Endothelial cell of umbilical vein (primary cell): ENCODE data around the gene A3GALT2. TPM values are rescaled to one million over a fixed set of nuclear protein-coding genes. Genes with fewer than 3 reads are reported as not detected.

Experiments used
- BruUV-seq: library from RNA; stranded (reverse); fragments of 400-500 nt; replicated peaks from 2 replicates; lab custom pipeline; 2021; lab: Mats Ljungman, UMichigan
- CTCF ChIA-PET: fragments of 300-600, 350-600 bp; sonication (Branson Sonifier 250); formaldehyde crosslinking; loops from one replicate; lab custom pipeline; 2021; ENCODE audit warnings: antibody characterized with exemption, inconsistent platforms; lab: Charles Lee
- POLR2A ChIA-PET: fragments of 300-600, 350-600 bp; sonication (Branson Sonifier 250); formaldehyde crosslinking; loops from one replicate; lab custom pipeline; 2021; ENCODE audit warnings: antibody characterized with exemption, inconsistent platforms; lab: Charles Lee
- DNase-seq: peaks from one replicate; pipeline ENCODE4 v3.0.0-alpha.2; 2011; ENCODE audit warnings: low read depth, low spot score
- FAIRE-seq: peaks from 2 replicates; lab custom pipeline; 2011; peaks lifted over from hg19 to GRCh38; lab: Jason Lieb, UNC
- H2AFZ ChIP-seq: 2 replicates; pipeline ENCODE4 v1.6.0; 2012; ENCODE audit warnings: low read depth, low read length, control low read depth, inconsistent platforms
- H3K27ac ChIP-seq: 2 replicates; pipeline ENCODE4 v1.5.1; 2011; ENCODE audit warnings: low read depth, mild to moderate bottlenecking, control low read depth, low read length, moderate library complexity; ENCODE audit not compliant: insufficient read depth
- H3K27me3 ChIP-seq, 2 experiments: 2 replicates each; pipeline versions ENCODE4 v1.6.0 to v1.6.1; 2011; ENCODE audit warnings: low read length in 2 of 2, mixed read lengths in 1 of 2; ENCODE audit not compliant: control insufficient read depth in 2 of 2, insufficient read depth in 2 of 2
- H3K36me3 ChIP-seq, 2 experiments: 2 replicates in 1 of 2; 3 replicates in 1 of 2; pipeline ENCODE4 v1.5.1; 2011; ENCODE audit warnings: low read length in 2 of 2, mild to moderate bottlenecking in 1 of 2, moderate library complexity in 1 of 2; ENCODE audit not compliant: control insufficient read depth in 2 of 2, insufficient read depth in 2 of 2; ENCODE audit errors: extremely low read depth in 1 of 2
- H3K4me1 ChIP-seq: 3 replicates; pipeline ENCODE4 v1.5.1; 2011; ENCODE audit warnings: mild to moderate bottlenecking, low read length; ENCODE audit not compliant: control insufficient read depth, insufficient read depth; ENCODE audit errors: extremely low read depth
- H3K4me2 ChIP-seq: 2 replicates; pipeline ENCODE4 v1.6.1; 2011; ENCODE audit warnings: low read length, control low read depth, mixed read lengths; ENCODE audit not compliant: insufficient read depth
- H3K4me3 ChIP-seq, 3 experiments: fragments of 200-600 bp in 1 of 3; sonication (generic), shearing (Covaris generic) in 1 of 3; replicated peaks in 1 of 3; 2 replicates each; pipeline ENCODE4 v1.5.1; 2011 to 2016; ENCODE audit warnings: control low read depth in 3 of 3, low read length in 3 of 3, mild to moderate bottlenecking in 2 of 3, inconsistent platforms in 1 of 3, low read depth in 1 of 3, moderate library complexity in 1 of 3; ENCODE audit not compliant: insufficient read depth in 1 of 3
- H3K79me2 ChIP-seq: 2 replicates; pipeline ENCODE4 v1.6.0; 2012; ENCODE audit warnings: low read length, inconsistent platforms; ENCODE audit not compliant: control insufficient read depth, insufficient read depth
- H3K9ac ChIP-seq: replicated peaks from 2 replicates; pipeline ENCODE3; 2011; ENCODE audit warnings: low read length, control low read depth; ENCODE audit not compliant: insufficient read depth; ENCODE audit errors: extremely low read depth
- H3K9me1 ChIP-seq: replicated peaks from 3 replicates; pipeline ENCODE4 v1.6.0; 2011; ENCODE audit warnings: mild to moderate bottlenecking, low read length; ENCODE audit not compliant: control insufficient read depth, insufficient read depth; ENCODE audit errors: extremely low read depth
- H3K9me3 ChIP-seq: replicated peaks from 2 replicates; pipeline ENCODE4 v1.5.1; 2012; ENCODE audit warnings: low read length, inconsistent platforms; ENCODE audit not compliant: control insufficient read depth, insufficient read depth
- H4K20me1 ChIP-seq: replicated peaks from 2 replicates; pipeline ENCODE3; 2011; ENCODE audit warnings: mild to moderate bottlenecking, low read length; ENCODE audit not compliant: control insufficient read depth, insufficient read depth; ENCODE audit errors: extremely low read depth
- EZH2 ChIP-seq: IDR thresholded peaks from 2 replicates; pipeline ENCODE4 v1.6.1; 2012; ENCODE audit warnings: borderline replicate concordance, low read depth, mild to moderate bottlenecking, moderate library complexity, low read length, inconsistent platforms; ENCODE audit not compliant: severe bottlenecking
- FOS ChIP-seq: IDR thresholded peaks from 2 replicates; pipeline ENCODE4 v1.6.1; 2011; ENCODE audit warnings: mild to moderate bottlenecking, low read length, moderate library complexity, borderline replicate concordance; ENCODE audit not compliant: insufficient read depth
- GATA2 ChIP-seq: IDR thresholded peaks from 2 replicates; pipeline ENCODE4 v1.7.0; 2011; ENCODE audit warnings: low read depth, mild to moderate bottlenecking, moderate library complexity, mixed read lengths, low read length; ENCODE audit not compliant: insufficient read length, insufficient read depth
- JUN ChIP-seq: IDR thresholded peaks from 2 replicates; pipeline ENCODE4 v1.6.1; 2011; ENCODE audit warnings: borderline replicate concordance, low read depth; ENCODE audit not compliant: insufficient read length, insufficient read depth
- MYC ChIP-seq: IDR thresholded peaks from one replicate; pipeline ENCODE4 v1.6.1; 2011; ENCODE audit warnings: mild to moderate bottlenecking, low read depth, low read length
- POLR2A ChIP-seq: IDR thresholded peaks from 2 replicates; pipeline ENCODE4 v1.6.1; 2012; ENCODE audit warnings: low read depth, mild to moderate bottlenecking, control low read depth, low read length
- POLR2AphosphoS5 ChIP-seq: IDR thresholded peaks from 2 replicates; pipeline ENCODE4 v1.6.1; 2012; ENCODE audit warnings: low read depth, mild to moderate bottlenecking, control low read depth, low read length, moderate library complexity; ENCODE audit not compliant: insufficient read depth
- dilution Hi-C: fragments of 300-500 bp; cut with MboI; formaldehyde crosslinking; loops from one replicate; pipeline ENCODE4 v1.15.0; 2019; ENCODE audit warnings: low sequenced_read_pairs; ENCODE audit not compliant: extremely low pct_ligation_motif_present
- intact Hi-C: fragments of 100-400 bp; cut with micrococcal nuclease; formaldehyde crosslinking; loops from one replicate; pipeline ENCODE4 v1.10.0; 2022
- polyA plus RNA-seq, 4 experiments: library from polyadenylated mRNA; depleted of rRNA in 3 of 4; stranded (reverse) in 3 of 4; unstranded in 1 of 4; fragments of >200 nt; gene quantifications; 2 replicates each; pipeline versions ENCODE4 v1.2.1 to v1.2.3, GENCODE V29; 2011 to 2012; ENCODE audit warnings: missing spikeins in 1 of 4
- total RNA-seq: library from RNA; stranded (reverse); gene quantifications from 2 replicates; pipeline ENCODE4 v1.2.3, GENCODE V29; 2021
- TF ChIP-seq, protein P1 (sequence below), 2 donors: IDR thresholded peaks; 1 replicate in 1 of 2; 2 replicates in 1 of 2; pipeline ENCODE4 v1.5.1; 2011; ENCODE audit warnings: low read length in 2 of 2, mild to moderate bottlenecking in 2 of 2, moderate library complexity in 2 of 2, control low read depth in 1 of 2, inconsistent platforms in 1 of 2, low read depth in 1 of 2; ENCODE audit not compliant: insufficient read depth in 1 of 2; ENCODE audit errors: extremely low read depth in 1 of 2
- TF ChIP-seq, protein P2 (sequence below): IDR thresholded peaks from 2 replicates; pipeline ENCODE4 v1.6.1; 2011; ENCODE audit not compliant: insufficient read depth, insufficient read length

Gene A3GALT2
- total and polyA plus RNA-seq, 2 donors (not counting 3 experiments of a cell fraction or from before 2014, with no cell fraction given) = not detected

DNA sequence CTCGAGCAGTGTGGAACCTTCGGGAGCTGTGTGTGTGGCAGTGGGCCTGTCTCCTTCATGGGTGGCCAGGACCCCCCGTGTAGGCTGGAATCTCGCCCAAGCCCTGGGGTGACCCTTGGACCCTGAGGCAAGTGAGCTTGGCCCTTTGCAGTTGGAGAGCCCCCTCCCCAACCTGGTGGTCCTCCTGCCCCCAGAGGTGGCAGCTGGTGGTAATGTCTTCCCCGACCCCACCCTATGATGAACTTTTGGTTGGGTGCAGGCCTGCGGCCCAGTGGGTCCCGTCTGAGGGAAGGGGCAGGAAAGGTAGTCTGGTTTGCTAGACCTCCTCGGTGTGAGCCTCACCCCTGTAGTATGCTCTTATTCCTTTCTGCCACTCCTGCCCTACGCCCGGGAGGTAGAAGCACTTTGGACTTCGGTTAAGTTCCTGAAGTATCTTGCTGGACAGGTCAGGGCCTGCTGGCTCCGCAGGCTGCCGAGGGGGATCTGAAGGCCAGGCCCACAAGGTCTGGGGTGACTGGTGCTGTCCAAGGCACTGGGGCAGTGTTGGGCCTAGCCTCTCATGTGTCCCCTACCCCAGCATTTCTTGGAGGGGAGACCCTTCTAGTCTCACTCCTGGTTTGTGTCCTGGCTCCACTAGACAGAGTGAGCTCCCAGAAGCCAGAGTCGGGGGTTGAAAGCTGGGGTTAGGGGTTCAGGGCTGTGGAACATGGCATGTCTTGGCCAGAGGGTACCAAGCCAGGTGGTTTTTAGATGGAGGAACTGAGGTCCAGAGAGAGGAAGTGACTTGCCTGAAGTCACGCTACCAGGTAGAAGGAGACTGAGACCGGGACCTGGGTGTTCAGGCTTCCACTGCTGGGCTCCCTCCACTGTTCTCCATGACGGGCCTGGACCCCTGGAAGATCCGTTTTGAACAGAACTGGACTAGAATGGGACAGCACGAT, 62.9 kb downstream of the A3GALT2 start:
- Histone ChIP-seq H3K9me1 (no peaks in the 10 kb centered on the region), H2AFZ (peak overlapping the region; percentile 15), H3K27me3 (no peaks in the 10 kb centered on the region), H3K4me2 (peak overlapping the region; percentile 84), H3K27ac (peak overlapping the region; percentile 76), H3K4me1 (peaks cover 12% of the 10 kb centered on the region), H3K36me3 (peaks cover 0 to 5% of the 10 kb centered on the region in 2 experiments), H3K9ac (peak overlapping the region; percentile 95), H3K4me3 (peak overlapping the region; percentile 79 to 88 (median 81)), H4K20me1 (no peaks in the 10 kb centered on the region), H3K9me3 (no peaks in the 10 kb centered on the region), H3K79me2 (peaks cover 15% of the 10 kb centered on the region)
- intact Hi-C loops (loop anchor here (2.0 to 5.0 kb wide), 4 partner anchors 39 to 131 kb away; no protein-coding TSS in a partner anchor), dilution Hi-C loops (no loop called here)
- DNase-seq (no peak), FAIRE-seq (no peak)
- ChIA-PET CTCF (interaction anchor here (0.8 to 1.2 kb wide), 3 partner anchors 37 to 41 kb away, joined by 3 to 4 read pairs (median 4); no protein-coding TSS in a partner anchor), POLR2A (interaction anchor here (0.6 kb wide), 1 partner anchor 188 kb away, joined by 3 read pairs; no protein-coding TSS in a partner anchor)
- BruUV-seq = no TSS peak
- TF ChIP-seq MYC = no peak
- TF ChIP-seq GATA2 = no peak
- TF ChIP-seq, protein P1, sequence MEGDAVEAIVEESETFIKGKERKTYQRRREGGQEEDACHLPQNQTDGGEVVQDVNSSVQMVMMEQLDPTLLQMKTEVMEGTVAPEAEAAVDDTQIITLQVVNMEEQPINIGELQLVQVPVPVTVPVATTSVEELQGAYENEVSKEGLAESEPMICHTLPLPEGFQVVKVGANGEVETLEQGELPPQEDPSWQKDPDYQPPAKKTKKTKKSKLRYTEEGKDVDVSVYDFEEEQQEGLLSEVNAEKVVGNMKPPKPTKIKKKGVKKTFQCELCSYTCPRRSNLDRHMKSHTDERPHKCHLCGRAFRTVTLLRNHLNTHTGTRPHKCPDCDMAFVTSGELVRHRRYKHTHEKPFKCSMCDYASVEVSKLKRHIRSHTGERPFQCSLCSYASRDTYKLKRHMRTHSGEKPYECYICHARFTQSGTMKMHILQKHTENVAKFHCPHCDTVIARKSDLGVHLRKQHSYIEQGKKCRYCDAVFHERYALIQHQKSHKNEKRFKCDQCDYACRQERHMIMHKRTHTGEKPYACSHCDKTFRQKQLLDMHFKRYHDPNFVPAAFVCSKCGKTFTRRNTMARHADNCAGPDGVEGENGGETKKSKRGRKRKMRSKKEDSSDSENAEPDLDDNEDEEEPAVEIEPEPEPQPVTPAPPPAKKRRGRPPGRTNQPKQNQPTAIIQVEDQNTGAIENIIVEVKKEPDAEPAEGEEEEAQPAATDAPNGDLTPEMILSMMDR (IDR thresholded peaks at IDR 0.05; ENCODE audit: extremely low read depth in 1 of 2, insufficient read depth in 1 of 2, low read depth in 1 of 2, low read length in 2 of 2) = no peak
- TF ChIP-seq, protein P2, sequence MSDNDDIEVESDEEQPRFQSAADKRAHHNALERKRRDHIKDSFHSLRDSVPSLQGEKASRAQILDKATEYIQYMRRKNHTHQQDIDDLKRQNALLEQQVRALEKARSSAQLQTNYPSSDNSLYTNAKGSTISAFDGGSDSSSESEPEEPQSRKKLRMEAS = no peak
- TF ChIP-seq EZH2 = no peak
- no peak for TF ChIP-seq POLR2AphosphoS5
- no peak for TF ChIP-seq FOS
- TF ChIP-seq POLR2A = no peak
- no peak for TF ChIP-seq JUN
